KMS-11 (cell line): ENCODE results near the gene TLL2.

ENCODE experiments used
- H2AFZ ChIP-seq: fragments of 200-600 bp; sonication (generic); 2 replicates; pipeline ENCODE4 v1.6.1; 2016; ENCODE audit warnings: antibody characterized with exemption, mixed run types, low read depth
- H3K27ac ChIP-seq: fragments of 200-600 bp; sonication (generic); 2 replicates; pipeline ENCODE4 v1.6.1; 2016; ENCODE audit warnings: mild to moderate bottlenecking, mixed run types
- H3K27me3 ChIP-seq: fragments of 200-600 bp; sonication (generic); 2 replicates; pipeline ENCODE4 v1.6.1; 2017; ENCODE audit warnings: mild to moderate bottlenecking, low read depth, mixed run types, moderate library complexity; ENCODE audit not compliant: insufficient read depth
- H3K36me3 ChIP-seq: fragments of 200-600 bp; sonication (generic); 2 replicates; pipeline ENCODE4 v1.6.1; 2017; ENCODE audit warnings: mild to moderate bottlenecking, mixed run types; ENCODE audit not compliant: insufficient read depth
- H3K4me1 ChIP-seq: fragments of 200-600 bp; sonication (generic); 2 replicates; pipeline ENCODE4 v1.6.1; 2016; ENCODE audit warnings: mild to moderate bottlenecking, low read depth, mixed run types; ENCODE audit not compliant: poor library complexity, severe bottlenecking
- H3K4me2 ChIP-seq: fragments of 200-600 bp; sonication (generic); 2 replicates; pipeline ENCODE4 v1.7.0; 2016; ENCODE audit warnings: mild to moderate bottlenecking, mixed run types
- H3K4me3 ChIP-seq: fragments of 200-600 bp; sonication (generic); IDR thresholded peaks from 2 replicates; pipeline ENCODE4 v1.6.1; 2017; ENCODE audit warnings: low read depth, low read length, mixed read lengths; ENCODE audit not compliant: insufficient read depth
- H3K79me2 ChIP-seq: fragments of 200-600 bp; sonication (generic); 2 replicates; pipeline ENCODE4 v1.6.1; 2016; ENCODE audit warnings: low read depth, mixed run types; ENCODE audit not compliant: insufficient read depth
- H3K9ac ChIP-seq: fragments of 200-600 bp; sonication (generic); 2 replicates; pipeline ENCODE4 v1.6.1; 2016; ENCODE audit warnings: mild to moderate bottlenecking, mixed run types
- H4K20me1 ChIP-seq: fragments of 200-600 bp; sonication (generic); 2 replicates; pipeline ENCODE4 v1.6.1; 2016; ENCODE audit warnings: mild to moderate bottlenecking, mixed run types; ENCODE audit not compliant: insufficient read depth
- CTCF ChIP-seq: fragments of 200-600 bp; sonication (generic); conservative IDR thresholded peaks from 2 replicates; pipeline ENCODE4 v1.6.1; 2017; ENCODE audit warnings: low read depth, mild to moderate bottlenecking, antibody characterized with exemption, low read length, moderate library complexity, mixed read lengths

The TLL2 gene

GRCh38 chr10:96440361-96441292 is 73.1 kb downstream of the TLL2 start:
- H3K9ac ChIP-seq, result no peak overlapping the region
- H3K4me2 ChIP-seq, result no peak overlapping the region
- no peaks in the 10 kb centered on the region for H4K20me1 ChIP-seq
- no peak overlapping the region for H3K27ac ChIP-seq
- H3K79me2 ChIP-seq, result no peaks in the 10 kb centered on the region
- H3K36me3 ChIP-seq, result no peaks in the 10 kb centered on the region
- H2AFZ ChIP-seq, result no peak overlapping the region
- H3K4me1 ChIP-seq, result no peaks in the 10 kb centered on the region
- no peaks in the 10 kb centered on the region for H3K27me3 ChIP-seq
- TF ChIP-seq CTCF, result no peak
- no peak overlapping the region for H3K4me3 ChIP-seq

- Histone ChIP-seq H3K36me3 (no peaks in the 10 kb centered on the region), H3K9ac (no peak overlapping the region), H4K20me1 (no peaks in the 10 kb centered on the region), H3K4me2 (no peak overlapping the region), H3K79me2 (no peaks in the 10 kb centered on the region), H3K4me1 (no peaks in the 10 kb centered on the region), H3K27ac (no peak overlapping the region), H2AFZ (no peak overlapping the region), H3K4me3 (no peak overlapping the region), H3K27me3 (no peaks in the 10 kb centered on the region)
- no peak for TF ChIP-seq CTCF
Measured at GRCh38 chr10:96439725-96440124, 74.0 kb downstream of the TLL2 start.

- no peaks in the 10 kb centered on the region for H3K27me3 ChIP-seq
- H3K36me3 ChIP-seq, result no peaks in the 10 kb centered on the region
- H3K9ac ChIP-seq, result no peak overlapping the region
- H4K20me1 ChIP-seq, result no peaks in the 10 kb centered on the region
- no peak overlapping the region for H3K4me2 ChIP-seq
- no peaks in the 10 kb centered on the region for H3K4me1 ChIP-seq
- H3K79me2 ChIP-seq, result no peaks in the 10 kb centered on the region
- H3K4me3 ChIP-seq, result no peak overlapping the region
- no peak for TF ChIP-seq CTCF
- H3K27ac ChIP-seq, result no peak overlapping the region
- no peak overlapping the region for H2AFZ ChIP-seq
Measured at GRCh38 chr10:96436035-96436434, 77.7 kb downstream of the TLL2 start.

- no peak for TF ChIP-seq CTCF
Measured at GRCh38 chr10:96431211-96431970, 82.3 kb downstream of the TLL2 start.

More at GRCh38 chr10:96431211-96431970, 82.3 kb downstream of the TLL2 start:
- no peaks in the 10 kb centered on the region for H3K79me2 ChIP-seq
- H3K4me2 ChIP-seq, result no peak overlapping the region
- no peaks in the 10 kb centered on the region for H3K36me3 ChIP-seq
- no peaks in the 10 kb centered on the region for H4K20me1 ChIP-seq
- H2AFZ ChIP-seq, result no peak overlapping the region
- H3K27ac ChIP-seq, result no peak overlapping the region
- H3K4me1 ChIP-seq, result no peaks in the 10 kb centered on the region
- no peak overlapping the region for H3K4me3 ChIP-seq
- no peaks in the 10 kb centered on the region for H3K27me3 ChIP-seq
- H3K9ac ChIP-seq, result no peak overlapping the region
